CD4-positive, alpha-beta T cell treated with Interleukin-6 at 100 ng/mL for 8 hours (primary cell): ENCODE results near the gene PPCS.

Experiments
- DNase-seq: peaks from one replicate; pipeline ENCODE4 v3.0.0-alpha.2; 2020; ENCODE audit warnings: mixed read lengths, low spot score

Gene PPCS

DNA sequence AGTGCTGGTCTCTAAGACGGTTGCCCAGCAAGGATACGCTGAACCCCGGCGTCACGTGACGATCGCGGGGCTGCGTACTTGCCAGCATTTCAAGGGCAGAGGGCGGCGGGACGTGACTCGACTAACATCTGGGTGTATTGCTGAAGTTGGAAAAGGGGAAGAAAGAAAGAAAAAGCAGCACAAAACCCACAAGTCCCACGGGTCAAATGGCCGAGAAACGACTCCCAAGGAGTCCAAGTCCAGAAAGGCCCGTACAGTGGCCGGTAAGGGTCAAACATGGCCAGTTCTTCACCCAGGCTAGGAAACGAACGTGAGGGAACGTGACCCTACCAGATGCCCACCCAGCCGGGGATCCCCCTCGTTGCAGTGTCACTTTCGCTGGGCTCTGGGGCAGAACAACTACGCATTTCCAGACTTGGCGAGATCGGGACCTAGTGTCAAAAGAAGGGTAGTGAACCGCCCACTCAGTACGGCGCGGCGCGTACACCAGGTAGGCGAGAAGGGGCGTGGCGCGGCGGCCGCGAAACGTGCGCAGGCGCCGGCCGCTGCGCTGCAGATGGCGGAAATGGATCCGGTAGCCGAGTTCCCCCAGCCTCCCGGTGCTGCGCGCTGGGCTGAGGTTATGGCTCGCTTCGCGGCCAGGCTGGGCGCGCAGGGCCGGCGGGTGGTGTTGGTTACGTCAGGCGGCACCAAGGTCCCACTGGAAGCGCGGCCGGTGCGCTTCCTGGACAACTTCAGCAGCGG, at the start of gene PPCS, which contains the start of gene ZMYND12:
PPCS (plus strand) TSS at position 534 of the 744 bp plus-strand sequence; CDS start at position 557, 23 bp downstream.
ZMYND12 (minus strand) TSS at position 13 of the 744 bp plus-strand sequence. CDS start 25 bp downstream, outside the sequence.
- DNase-seq = peak; percentile 87

DNA sequence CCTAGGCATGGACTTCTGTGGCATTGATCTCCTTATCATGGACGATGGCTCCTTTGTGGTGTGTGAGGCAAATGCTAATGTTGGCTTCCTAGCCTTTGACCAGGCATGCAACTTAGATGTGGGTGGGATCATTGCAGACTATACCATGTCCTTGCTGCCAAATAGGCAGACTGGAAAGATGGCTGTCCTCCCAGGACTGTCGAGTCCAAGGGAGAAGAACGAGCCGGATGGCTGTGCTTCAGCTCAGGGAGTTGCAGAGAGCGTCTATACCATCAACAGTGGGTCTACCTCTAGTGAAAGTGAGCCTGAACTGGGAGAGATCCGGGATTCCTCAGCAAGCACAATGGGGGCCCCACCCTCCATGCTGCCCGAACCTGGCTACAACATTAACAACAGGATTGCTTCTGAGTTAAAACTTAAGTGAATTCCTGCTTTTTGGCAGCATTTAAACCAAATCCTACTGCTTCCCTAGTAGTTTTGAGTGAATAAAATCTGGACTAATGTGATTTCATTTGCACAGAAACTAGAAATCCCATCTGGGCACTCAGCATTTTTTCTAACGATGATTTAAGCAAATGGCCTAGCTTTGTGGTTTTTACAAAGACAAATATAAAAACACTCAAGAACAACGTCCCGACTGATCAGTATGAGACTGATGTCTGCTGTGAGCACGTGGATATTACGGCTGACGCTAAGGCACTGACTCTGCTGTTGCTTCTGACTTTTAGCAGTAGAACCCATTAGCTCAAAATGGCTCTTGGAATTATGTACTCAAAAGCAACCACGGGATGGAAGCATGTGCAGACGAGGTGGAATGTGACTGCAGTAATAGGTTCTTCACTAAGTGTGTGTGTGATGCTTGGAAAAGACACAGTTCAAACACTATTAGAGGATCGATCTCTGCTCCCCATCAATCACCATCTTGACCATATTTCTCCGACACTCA, 41.5 kb upstream of the PPCS start:
- DNase-seq = no peak

GRCh38 chr1:42417166-42417565, 39.2 kb upstream of the PPCS start:
- DNase-seq = no peak

GRCh38 chr1:42418516-42418915, 37.8 kb upstream of the PPCS start:
- no peak for DNase-seq

GRCh38 chr1:42419126-42419821, 37.1 kb upstream of the PPCS start:
- no peak for DNase-seq

GRCh38 chr1:42420121-42420520, 36.2 kb upstream of the PPCS start:
- no peak for DNase-seq

- no peak for DNase-seq
Observed at GRCh38 chr1:42420911-42421585, 35.3 kb upstream of the PPCS start.

DNA sequence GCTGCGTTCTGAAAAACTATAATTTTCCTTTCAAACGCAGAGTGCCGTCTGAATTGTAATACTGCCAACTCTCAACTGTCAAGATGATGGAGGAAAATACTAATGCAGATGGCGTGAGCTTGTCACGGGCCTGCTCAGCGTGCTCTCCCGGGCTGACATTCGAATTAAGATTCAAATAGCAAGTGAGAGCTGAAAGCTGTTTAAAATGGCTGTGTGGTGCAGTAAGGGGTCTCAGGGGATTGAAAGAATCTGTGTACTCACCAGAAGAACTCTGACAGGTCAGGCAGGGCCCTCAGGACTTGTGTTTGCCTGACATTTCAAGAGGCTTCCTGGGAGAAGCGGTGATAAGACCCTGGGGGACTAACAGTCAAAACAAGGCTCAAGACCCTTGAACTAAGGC, 33.6 kb upstream of the PPCS start:
- DNase-seq = no peak

- DNase-seq = no peak
Observed at GRCh38 chr1:42423681-42424080, 32.7 kb upstream of the PPCS start.

GRCh38 chr1:42424201-42424600, 32.1 kb upstream of the PPCS start:
- DNase-seq = no peak

GRCh38 chr1:42427240-42427639, 29.1 kb upstream of the PPCS start:
- DNase-seq = no peak

GRCh38 chr1:42429603-42430002, 26.7 kb upstream of the PPCS start:
- no peak for DNase-seq

DNA sequence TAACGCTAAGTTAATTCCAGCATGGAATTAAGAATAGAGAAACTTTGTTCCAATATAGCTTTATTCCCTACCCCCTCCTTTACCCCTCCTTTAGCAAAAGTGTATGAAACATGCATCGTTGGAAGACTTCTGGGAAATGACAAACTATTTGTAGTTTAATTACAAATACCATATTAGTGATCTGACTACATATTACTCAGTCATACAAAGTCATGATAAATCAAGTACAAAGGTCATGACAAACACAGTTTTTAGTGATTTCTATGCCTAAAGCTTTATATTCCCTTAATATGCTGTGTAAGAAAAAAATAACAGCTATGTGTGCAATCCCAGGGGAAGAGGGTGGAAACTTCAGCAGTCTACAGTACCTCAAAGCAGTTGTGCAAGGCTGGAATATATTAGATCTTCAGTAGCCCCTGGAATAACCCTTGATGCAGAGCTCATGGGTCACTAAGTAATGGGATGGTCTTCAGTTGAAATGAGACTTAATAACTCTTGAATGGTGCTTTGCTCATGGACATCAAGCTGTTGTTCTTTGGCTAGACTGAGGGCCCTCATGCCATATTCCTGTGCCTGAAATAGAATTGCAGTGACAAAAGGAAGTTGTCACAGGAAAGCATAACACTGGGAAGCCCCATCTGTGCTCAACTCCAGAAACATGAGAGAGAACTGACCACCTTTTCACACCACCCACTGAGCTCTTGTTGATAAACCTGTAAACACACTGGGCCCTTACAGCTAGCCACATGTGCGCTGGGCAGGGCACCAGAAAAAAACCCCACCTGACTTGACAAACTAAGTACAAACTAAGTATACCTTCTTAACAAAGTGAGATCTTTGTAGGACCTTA, 25.8 kb upstream of the PPCS start:
- DNase-seq = no peak

DNA sequence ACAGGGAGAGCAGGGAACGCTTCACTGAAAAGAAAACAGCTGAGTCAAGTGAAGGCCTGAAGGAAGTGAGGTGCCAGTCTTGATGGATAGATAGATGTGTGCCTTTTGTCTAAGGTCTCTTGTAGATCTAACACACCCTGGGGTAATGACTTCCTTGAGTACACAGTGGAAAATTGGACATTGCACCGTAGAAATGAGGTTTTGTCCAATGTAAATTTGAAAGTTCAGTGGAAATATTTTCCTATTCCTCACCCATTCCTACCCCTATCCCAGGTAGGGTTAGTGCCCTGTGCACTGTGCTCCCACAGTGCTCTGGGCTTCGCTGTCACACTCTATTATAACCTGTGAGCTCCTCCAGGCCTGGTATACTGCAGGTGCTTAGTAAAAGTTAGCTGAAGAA, 24.8 kb upstream of the PPCS start:
- no peak for DNase-seq

- no peak for DNase-seq
Observed at GRCh38 chr1:42432714-42433113, 23.6 kb upstream of the PPCS start.

GRCh38 chr1:42433369-42433768, 23.0 kb upstream of the PPCS start:
- DNase-seq = no peak

DNA sequence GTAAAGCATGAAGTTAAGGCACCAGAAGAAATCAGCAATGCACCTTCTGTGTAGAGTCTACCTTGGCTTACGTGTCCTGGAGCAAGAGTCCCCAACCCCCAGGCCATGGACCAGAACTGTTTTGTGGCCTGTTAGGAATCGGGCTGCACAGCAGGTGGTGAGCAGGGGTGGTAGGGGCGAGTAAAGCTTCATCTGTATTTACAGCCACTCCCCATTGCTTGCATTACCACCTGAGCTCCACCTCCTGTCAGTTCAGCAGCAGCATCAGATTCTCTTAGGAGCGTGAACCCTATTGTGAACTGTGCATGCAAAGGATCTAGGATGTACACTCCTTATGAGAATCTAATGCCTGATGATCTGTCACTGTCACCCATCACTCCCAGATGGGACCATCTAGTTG, 22.0 kb upstream of the PPCS start:
- no peak for DNase-seq

GRCh38 chr1:42439940-42440339, 16.4 kb upstream of the PPCS start:
- no peak for DNase-seq

- DNase-seq = no peak
Observed at GRCh38 chr1:42442662-42443061, 13.7 kb upstream of the PPCS start.

- DNase-seq = no peak
Observed at GRCh38 chr1:42449256-42449655, 7.1 kb upstream of the PPCS start.

DNA sequence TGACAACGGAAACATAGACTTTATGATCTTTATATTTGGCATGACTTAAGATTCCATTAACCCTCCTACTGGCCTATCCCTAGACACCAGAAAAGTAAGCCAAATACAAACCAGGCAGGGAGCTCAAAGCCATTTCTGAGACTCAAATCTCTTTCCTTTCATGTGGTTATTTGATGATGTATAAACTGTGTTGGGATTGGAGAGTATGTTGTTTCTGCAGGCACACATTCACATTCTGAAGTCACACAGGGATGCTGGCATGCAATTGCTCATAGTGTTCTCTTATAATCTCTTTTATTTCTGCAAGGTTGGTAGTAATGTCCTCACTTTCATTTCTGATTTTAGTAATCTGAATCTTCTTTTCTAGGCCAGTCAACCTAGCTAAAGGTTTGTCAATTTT, 6.3 kb upstream of the PPCS start:
- no peak for DNase-seq
